ENCODE measurements around the gene RAB3IP. TPM values are rescaled to one million over a fixed set of nuclear protein-coding genes. Genes with fewer than 3 reads are reported as not detected.

The RAB3IP gene
- total and polyA plus RNA-seq, 10 of the 15 experiments (the other 5 are each of a cell fraction or from before 2014, with no cell fraction given), result 18.8 to 53.6 (median 28.7) TPM

GRCh38 chr12:69714542-69714941 lies 24.1 kb upstream of the RAB3IP start (continued):
- TF ChIP-seq ATF7 (IDR thresholded peaks at IDR 0.05; ENCODE audit: low read depth), result no peak
- TF ChIP-seq MEF2A (IDR thresholded peaks at IDR 0.05; ENCODE audit: insufficient read depth, low read depth, low read length), result no peak
- no peak for TF ChIP-seq RUNX3 (IDR thresholded peaks at IDR 0.05; ENCODE audit: low read length)

DNA sequence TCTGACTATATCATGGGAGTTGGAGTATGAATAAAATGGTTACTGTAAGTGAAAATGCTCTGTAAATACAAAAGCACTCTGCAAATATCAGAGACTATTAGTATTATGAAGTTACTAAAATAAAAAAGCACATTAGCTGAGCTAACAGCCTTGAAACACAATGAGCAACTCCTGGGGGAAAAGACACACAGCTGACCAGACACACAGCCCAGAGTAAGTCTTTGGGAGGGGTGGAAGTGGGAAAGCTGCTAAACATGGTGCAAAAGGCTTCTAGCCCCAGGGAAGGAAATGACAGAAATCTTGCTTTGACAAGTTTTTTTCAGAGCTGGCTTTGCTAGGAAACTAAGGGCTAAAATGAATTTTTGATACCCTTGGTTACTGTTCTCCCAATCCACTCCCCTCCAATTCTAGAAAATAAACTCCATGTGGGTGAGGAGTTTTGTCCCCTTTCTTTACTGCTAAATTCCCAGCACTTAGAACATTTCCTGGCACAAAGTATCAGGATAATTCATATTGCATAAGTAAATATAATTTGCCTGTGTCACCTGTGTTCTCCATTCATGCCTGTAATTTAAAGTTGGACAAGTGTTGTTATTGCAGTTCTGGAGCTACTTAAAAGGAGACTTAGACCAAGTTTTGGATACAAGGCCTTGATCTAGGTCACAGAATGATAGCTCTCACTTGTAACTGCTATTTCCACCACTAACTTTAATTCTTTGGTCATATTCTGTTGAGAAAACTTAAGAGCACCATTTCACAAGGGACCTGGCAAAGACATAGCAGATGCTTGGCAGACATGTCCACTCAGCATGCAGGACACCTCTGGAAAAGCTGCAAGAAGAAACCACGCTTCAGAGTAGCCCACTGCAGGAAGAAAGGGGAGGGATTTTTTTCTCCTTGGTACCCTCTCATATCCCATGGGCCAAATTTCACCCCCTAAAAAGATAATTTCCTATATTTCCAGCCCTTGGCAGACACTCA lies 19.0 kb upstream of the RAB3IP start:
- intact Hi-C loops (cut with micrococcal nuclease; ENCODE audit: unreplicated experiment) (no loop called here), in situ Hi-C loops (cut with MboI) (no loop called here)
- ChIA-PET CTCF (interaction anchor here (0.6 kb wide), 1 partner anchor 81 kb away, joined by 3 read pairs; no protein-coding TSS in a partner anchor), SMC1A (ENCODE audit: uncharacterized antibody, unreplicated experiment) (interaction anchor here (0.9 to 1.2 kb wide), 3 partner anchors 8 to 1010 kb away, joined by 3 read pairs; no protein-coding TSS in a partner anchor), POLR2A (no interaction called here), RAD21 (ENCODE audit: unreplicated experiment) (interaction anchor here (1.2 kb wide), 1 partner anchor 15 kb away, joined by 3 read pairs; no protein-coding TSS in a partner anchor)
- ATAC-seq (no peak), FAIRE-seq (no peak), DNase-seq (ENCODE audit: low read depth, low spot score) (no peak)
- no peaks in the 10 kb centered on the region for H3K27me3 ChIP-seq (replicated peaks in 1 of 2; ENCODE audit: control insufficient read depth in 2 of 2, insufficient read depth in 2 of 2, low read length in 1 of 2)
- no peak overlapping the region for H3K4me3 ChIP-seq
- BruUV-seq (replicated peaks), result no TSS peak
- no peaks in the 10 kb centered on the region for H3K4me1 ChIP-seq (ENCODE audit: control insufficient read depth, insufficient read depth, low read length)
- H3K27ac ChIP-seq (ENCODE audit: control insufficient read depth, insufficient read depth), result no peak overlapping the region
- H3K79me2 ChIP-seq (ENCODE audit: control insufficient read depth, insufficient read depth, low read length), result no peaks in the 10 kb centered on the region
- no peaks in the 10 kb centered on the region for H4K20me1 ChIP-seq (ENCODE audit: control insufficient read depth, insufficient read depth)
- TF ChIP-seq ZBED1 (IDR thresholded peaks at IDR 0.05; ENCODE audit: borderline replicate concordance), result no peak
- no peak for TF ChIP-seq KAT2A (conservative IDR thresholded peaks at IDR 0.05; ENCODE audit: control insufficient read depth, low read depth, low read length)
- TF ChIP-seq ZNF217 (IDR thresholded peaks at IDR 0.05), result no peak
- no peak for TF ChIP-seq FOXK2 (IDR thresholded peaks at IDR 0.05)
- no peak for TF ChIP-seq TAF1 (IDR thresholded peaks at IDR 0.05; ENCODE audit: borderline replicate concordance, low read depth, low read length)
- TF ChIP-seq SP1 (IDR thresholded peaks at IDR 0.05; ENCODE audit: low read depth, low read length), result no peak
- no peak for TF ChIP-seq MEF2B (IDR thresholded peaks at IDR 0.05; ENCODE audit: partially characterized antibody, poor library complexity, severe bottlenecking)
- no peak for TF ChIP-seq MTA3 (IDR thresholded peaks at IDR 0.05; ENCODE audit: borderline replicate concordance, low read length)
- TF ChIP-seq HDGF (IDR thresholded peaks at IDR 0.05), result no peak
- no peak for TF ChIP-seq POLR2AphosphoS5 (IDR thresholded peaks at IDR 0.05; ENCODE audit: low read length)
- no peak for TF ChIP-seq BACH1 (IDR thresholded peaks at IDR 0.05; ENCODE audit: borderline replicate concordance)
- TF ChIP-seq LARP7 (IDR thresholded peaks at IDR 0.05), result no peak
- 8% methylated on average over 1 of the region's 1 CpG for WGBS (ENCODE audit: insufficient coverage, insufficient replicate concordance, low lambda C conversion rate, missing lambda C conversion rate)
- no peaks in the 10 kb centered on the region for H3K36me3 ChIP-seq (ENCODE audit: control insufficient read depth in 2 of 2, insufficient read depth in 2 of 2, low read length in 1 of 2)
- H3K4me2 ChIP-seq (ENCODE audit: control insufficient read depth, insufficient read depth), result no peak overlapping the region
- no peak overlapping the region for H3K9ac ChIP-seq (ENCODE audit: control insufficient read depth, insufficient read depth, low read length)
- H3K9me3 ChIP-seq (replicated peaks; ENCODE audit: control insufficient read depth, insufficient read depth, low read length), result no peaks in the 10 kb centered on the region
- H2AFZ ChIP-seq (ENCODE audit: control insufficient read depth, low read depth, low read length), result no peak overlapping the region
